Panc1 (cell line): ENCODE measurements around the gene NFAT5.

Experiments
- CTCF ChIP-seq: fragments of 450-650 bp; IDR thresholded peaks from 2 replicates; pipeline ENCODE4 v1.5.1; 2017; ENCODE audit warnings: mild to moderate bottlenecking
- POLR2AphosphoS5 ChIP-seq: IDR thresholded peaks from 2 replicates; pipeline ENCODE4 v1.6.1; 2012; ENCODE audit warnings: mild to moderate bottlenecking, low read depth, low read length, moderate library complexity

GRCh38 chr16:69561901-69562300, 3.9 kb upstream of the NFAT5 start:
- TF ChIP-seq CTCF (no peak), POLR2AphosphoS5 (no peak)
